Vagina (tissue), 2 donors: Measurements from ENCODE around the gene LITAFD. TPM values are rescaled to one million over a fixed set of nuclear protein-coding genes. Genes with fewer than 3 reads are reported as not detected.

ENCODE experiments used
- DNase-seq, 2 donors: peaks; one replicate each; pipeline ENCODE4 v3.0.0-alpha.2; 2017; ENCODE audit errors: extremely low spot score in 2 of 2
- H3K27ac ChIP-seq: fragments of 200-600 bp; sonication (generic); one replicate; pipeline ENCODE4 v1.5.1; 2019
- H3K27me3 ChIP-seq: fragments of 200-600 bp; sonication (generic); one replicate; pipeline ENCODE4 v1.5.1; 2019
- H3K36me3 ChIP-seq, 2 donors: fragments of 200-600 bp; sonication (generic); one replicate each; pipeline ENCODE4 v1.5.1; 2017 to 2019
- H3K4me1 ChIP-seq: fragments of 200-600 bp; sonication (generic); one replicate; pipeline ENCODE4 v1.5.1; 2019
- H3K4me3 ChIP-seq, 2 donors: fragments of 200-600 bp; sonication (generic); 1 replicate in 1 of 2; 2 replicates in 1 of 2; pipeline ENCODE4 v1.5.1; 2016 to 2019
- H3K9me3 ChIP-seq: fragments of 200-600 bp; sonication (generic); one replicate; pipeline ENCODE4 v1.5.1; 2019
- POLR2A ChIP-seq, 2 donors: fragments of 450-650 bp; IDR thresholded peaks; one replicate each; pipeline ENCODE4 v1.6.1; 2017; ENCODE audit warnings: antibody characterized with exemption in 2 of 2, mild to moderate bottlenecking in 2 of 2, moderate library complexity in 2 of 2
- POLR2AphosphoS5 ChIP-seq, 2 donors: sonication (generic); formaldehyde crosslinking; IDR thresholded peaks; one replicate each; pipeline ENCODE4 v1.9.0; 2017; ENCODE audit warnings: antibody characterized with exemption in 2 of 2, mild to moderate bottlenecking in 2 of 2, low read depth in 1 of 2; ENCODE audit not compliant: insufficient read depth in 1 of 2
- intact Hi-C: fragments of 100-400 bp; cut with DNase I; formaldehyde crosslinking; loops from one replicate; pipeline ENCODE4 v1.15.1; 2023
- total RNA-seq: library from RNA; depleted of rRNA; stranded (reverse); fragments of >200 nt; gene quantifications from one replicate; pipeline ENCODE4 v1.2.3, GENCODE V29; 2016
- TF ChIP-seq, protein P1 (sequence below), 3 experiments: fragments of 450-650 bp in 2 of 3; fragments of 200-600 bp in 1 of 3; sonication (generic) in 1 of 3; IDR thresholded peaks; one replicate each; pipeline ENCODE4 v1.5.1; 2017 to 2019; ENCODE audit warnings: antibody characterized with exemption in 3 of 3, mild to moderate bottlenecking in 2 of 3, moderate library complexity in 2 of 3

Gene LITAFD
- total RNA-seq, 1 donor from 2014 or later = not detected

DNA sequence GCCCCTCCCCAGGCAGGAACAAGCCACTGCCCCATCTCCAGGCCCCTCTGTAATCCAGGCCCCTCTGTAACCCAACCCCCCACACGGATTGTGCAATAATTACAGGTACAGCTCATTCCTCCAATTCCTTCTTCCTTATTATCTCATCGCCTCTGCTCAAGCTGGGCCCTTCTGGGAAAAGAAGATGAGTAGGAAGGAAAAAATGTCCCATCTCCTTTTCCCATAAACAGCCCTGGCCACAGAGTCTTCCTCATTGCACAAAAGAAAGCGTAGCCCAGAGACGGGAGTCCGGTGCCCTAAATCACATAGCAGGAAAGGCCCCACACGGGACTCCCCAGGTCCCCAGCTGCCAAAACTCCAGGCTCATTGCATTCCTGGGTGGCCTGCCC lies 3.6 kb upstream of the LITAFD start:
- intact Hi-C loops = loop anchor here (5.0 kb wide), 1 partner anchor 221 kb away; no protein-coding TSS in a partner anchor
- TF ChIP-seq POLR2AphosphoS5 (IDR thresholded peaks at IDR 0.05; ENCODE audit: insufficient read depth in 1 of 2, low read depth in 1 of 2) (peak in 1 of 2 donors; percentile 29), POLR2A (IDR thresholded peaks at IDR 0.05) (no peak)
- TF ChIP-seq, protein P1, sequence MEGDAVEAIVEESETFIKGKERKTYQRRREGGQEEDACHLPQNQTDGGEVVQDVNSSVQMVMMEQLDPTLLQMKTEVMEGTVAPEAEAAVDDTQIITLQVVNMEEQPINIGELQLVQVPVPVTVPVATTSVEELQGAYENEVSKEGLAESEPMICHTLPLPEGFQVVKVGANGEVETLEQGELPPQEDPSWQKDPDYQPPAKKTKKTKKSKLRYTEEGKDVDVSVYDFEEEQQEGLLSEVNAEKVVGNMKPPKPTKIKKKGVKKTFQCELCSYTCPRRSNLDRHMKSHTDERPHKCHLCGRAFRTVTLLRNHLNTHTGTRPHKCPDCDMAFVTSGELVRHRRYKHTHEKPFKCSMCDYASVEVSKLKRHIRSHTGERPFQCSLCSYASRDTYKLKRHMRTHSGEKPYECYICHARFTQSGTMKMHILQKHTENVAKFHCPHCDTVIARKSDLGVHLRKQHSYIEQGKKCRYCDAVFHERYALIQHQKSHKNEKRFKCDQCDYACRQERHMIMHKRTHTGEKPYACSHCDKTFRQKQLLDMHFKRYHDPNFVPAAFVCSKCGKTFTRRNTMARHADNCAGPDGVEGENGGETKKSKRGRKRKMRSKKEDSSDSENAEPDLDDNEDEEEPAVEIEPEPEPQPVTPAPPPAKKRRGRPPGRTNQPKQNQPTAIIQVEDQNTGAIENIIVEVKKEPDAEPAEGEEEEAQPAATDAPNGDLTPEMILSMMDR (IDR thresholded peaks at IDR 0.05) = no peak
- peaks cover 13% of the 10 kb centered on the region for H3K4me1 ChIP-seq
- no peak overlapping the region for H3K27ac ChIP-seq
- DNase-seq = no peak
- no peaks in the 10 kb centered on the region for H3K27me3 ChIP-seq
- no peaks in the 10 kb centered on the region for H3K9me3 ChIP-seq
- no peak overlapping the region for H3K4me3 ChIP-seq
- no peaks in the 10 kb centered on the region for H3K36me3 ChIP-seq

DNA sequence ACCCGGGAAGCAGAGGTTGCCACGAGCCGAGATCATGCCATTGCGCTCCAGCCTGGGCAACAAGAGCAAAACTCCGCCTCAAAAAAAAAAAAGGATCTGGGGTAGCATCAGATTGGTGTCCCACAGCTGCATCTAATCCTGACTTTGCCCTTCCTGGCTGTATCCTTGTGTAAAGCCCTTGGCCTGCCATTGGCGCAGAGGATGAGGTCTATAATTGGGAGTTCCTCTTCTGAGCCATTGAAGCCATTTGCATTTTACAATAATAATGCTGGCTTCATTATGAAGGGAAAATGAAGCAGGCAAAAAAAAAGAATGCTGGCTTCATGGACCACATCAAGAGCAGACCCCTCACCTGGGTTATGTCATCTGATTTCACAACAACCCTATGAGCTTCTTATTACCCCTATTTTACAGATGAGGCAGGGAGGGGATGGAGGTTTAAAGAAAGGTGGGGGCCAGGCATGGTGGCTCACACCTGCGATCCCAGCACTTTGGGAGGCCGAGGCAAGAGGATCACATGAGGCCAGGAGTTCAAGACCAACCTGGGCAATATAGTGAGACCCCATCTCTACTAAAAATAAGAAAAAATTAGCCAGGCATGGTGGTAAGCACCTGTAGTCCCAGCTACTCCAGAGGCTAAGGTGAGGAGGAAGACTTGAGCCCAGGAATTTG lies 1.2 kb upstream of the LITAFD start:
- no peak for DNase-seq
- Histone ChIP-seq H3K27me3 (no peaks in the 10 kb centered on the region), H3K4me3 (no peak overlapping the region), H3K9me3 (no peaks in the 10 kb centered on the region), H3K27ac (no peak overlapping the region), H3K36me3 (no peaks in the 10 kb centered on the region), H3K4me1 (peaks cover 30% of the 10 kb centered on the region)
- intact Hi-C loops = loop anchor here (5.0 kb wide), 1 partner anchor 314 kb away; no protein-coding TSS in a partner anchor
- TF ChIP-seq, protein P1 (IDR thresholded peaks at IDR 0.05) = no peak
- TF ChIP-seq POLR2A (IDR thresholded peaks at IDR 0.05) (no peak), POLR2AphosphoS5 (IDR thresholded peaks at IDR 0.05; ENCODE audit: insufficient read depth in 1 of 2, low read depth in 1 of 2) (no peak)

DNA sequence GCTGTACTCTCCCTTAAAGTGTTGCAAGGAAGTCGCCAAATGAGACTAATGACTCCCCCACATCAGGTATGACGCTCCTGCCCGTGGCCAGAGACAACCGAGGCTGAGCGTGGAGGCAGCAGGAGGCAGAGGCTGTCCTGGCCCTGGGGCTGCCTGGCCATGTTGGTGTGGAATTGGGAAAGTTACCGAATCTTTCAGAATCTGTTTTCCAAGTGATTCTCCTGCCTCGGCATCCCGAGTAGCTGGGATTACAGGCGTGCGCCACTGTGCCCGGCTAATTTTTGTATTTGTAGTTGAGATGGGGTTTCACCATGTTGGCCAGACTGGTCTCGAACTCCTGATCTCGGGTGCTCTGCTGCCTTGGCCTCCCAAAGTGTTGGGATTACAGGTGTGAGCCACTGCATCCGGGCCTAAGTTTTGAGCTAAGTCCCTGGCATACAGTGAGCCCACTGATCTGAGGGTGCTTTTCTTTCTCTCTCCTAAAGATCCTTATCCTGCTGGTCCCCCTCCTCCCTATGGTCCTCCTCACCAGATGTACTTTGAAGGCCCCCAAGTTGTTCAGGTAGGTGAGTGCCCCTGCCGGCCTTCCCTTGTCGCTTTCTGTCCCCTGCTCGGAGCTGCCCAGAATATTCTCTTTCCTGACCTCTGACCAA lies 700 bp downstream of the LITAFD start:
- Histone ChIP-seq H3K9me3 (no peaks in the 10 kb centered on the region), H3K27ac (no peak overlapping the region), H3K27me3 (no peaks in the 10 kb centered on the region), H3K36me3 (no peaks in the 10 kb centered on the region), H3K4me3 (no peak overlapping the region), H3K4me1 (peaks cover 42% of the 10 kb centered on the region)
- intact Hi-C loops = loop anchor here (5.0 kb wide), 1 partner anchor 316 kb away; no protein-coding TSS in a partner anchor
- TF ChIP-seq, protein P1 (IDR thresholded peaks at IDR 0.05) = no peak
- no peak for TF ChIP-seq POLR2AphosphoS5 (IDR thresholded peaks at IDR 0.05; ENCODE audit: insufficient read depth in 1 of 2, low read depth in 1 of 2)
- no peak for TF ChIP-seq POLR2A (IDR thresholded peaks at IDR 0.05)
- no peak for DNase-seq

DNA sequence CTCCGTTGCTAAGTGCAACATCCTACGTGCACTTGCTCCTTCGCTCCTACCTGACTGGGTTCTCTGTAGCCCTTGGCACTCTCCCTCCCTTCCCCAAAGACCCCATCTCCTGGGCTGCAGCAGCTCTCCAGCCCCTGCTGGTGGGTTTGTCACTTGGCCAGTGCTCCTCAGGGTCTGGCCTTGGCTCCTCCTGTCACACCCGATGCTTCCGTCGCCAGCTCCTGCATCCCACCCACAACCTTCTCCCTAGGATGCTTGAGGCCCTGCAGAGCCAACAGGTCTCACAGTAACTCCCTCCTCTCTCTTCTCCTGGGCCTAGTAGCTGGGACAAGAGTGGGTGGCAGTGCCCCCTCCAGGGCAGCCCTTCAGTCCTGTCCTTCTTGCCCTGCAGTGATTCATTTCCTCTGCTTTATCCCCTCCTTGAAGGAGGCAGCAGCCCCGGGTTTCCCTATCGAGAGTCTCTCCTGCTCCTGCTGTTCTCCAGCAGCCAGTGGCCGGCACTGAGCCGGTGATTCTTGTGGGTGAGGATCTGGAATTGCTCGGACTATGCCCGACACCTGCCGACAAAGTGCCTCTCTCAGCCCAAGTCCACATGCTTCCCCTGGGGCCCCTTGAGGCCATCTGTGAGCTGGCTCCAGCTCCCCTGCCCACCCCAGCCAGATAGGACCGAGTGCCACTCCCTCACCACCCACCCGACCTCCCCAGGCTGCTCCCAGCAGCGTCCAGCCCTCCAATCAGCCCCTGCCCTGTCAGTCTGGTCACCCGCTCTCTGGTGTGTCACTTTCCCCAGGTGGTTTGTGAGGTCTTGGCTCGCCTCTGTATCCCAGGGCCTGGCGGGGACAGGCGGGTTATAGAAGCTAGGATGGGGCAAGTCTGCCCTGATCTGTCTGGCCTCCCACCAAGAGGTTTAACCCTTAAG lies 3.8 kb downstream of the LITAFD start:
- Histone ChIP-seq H3K27me3 (no peaks in the 10 kb centered on the region), H3K27ac (no peak overlapping the region), H3K36me3 (peaks cover 0 to 3% of the 10 kb centered on the region in 2 donors), H3K4me3 (no peak overlapping the region), H3K4me1 (peaks cover 28% of the 10 kb centered on the region), H3K9me3 (no peaks in the 10 kb centered on the region)
- intact Hi-C loops = no loop called here
- peak in 1 of 2 donors; percentile 87 for DNase-seq
- TF ChIP-seq, protein P1 (IDR thresholded peaks at IDR 0.05) = no peak
